IMR-90 (cell line): ENCODE data around the gene CHAT.

ENCODE experiments used
- CEBPB ChIP-seq: IDR thresholded peaks from 2 replicates; pipeline ENCODE4 v1.6.1; 2012; ENCODE audit warnings: low read depth, low read length, improper control_type of control experiment
- MAZ ChIP-seq: IDR thresholded peaks from 2 replicates; pipeline ENCODE4 v1.6.1; 2012; ENCODE audit warnings: low read depth, mild to moderate bottlenecking, low read length, improper control_type of control experiment, moderate library complexity, borderline replicate concordance
- TF ChIP-seq, protein P1 (sequence below): conservative IDR thresholded peaks from 2 replicates; pipeline ENCODE4 v1.5.1; 2012; ENCODE audit warnings: mild to moderate bottlenecking, low read depth, low read length, improper control_type of control experiment

DNA sequence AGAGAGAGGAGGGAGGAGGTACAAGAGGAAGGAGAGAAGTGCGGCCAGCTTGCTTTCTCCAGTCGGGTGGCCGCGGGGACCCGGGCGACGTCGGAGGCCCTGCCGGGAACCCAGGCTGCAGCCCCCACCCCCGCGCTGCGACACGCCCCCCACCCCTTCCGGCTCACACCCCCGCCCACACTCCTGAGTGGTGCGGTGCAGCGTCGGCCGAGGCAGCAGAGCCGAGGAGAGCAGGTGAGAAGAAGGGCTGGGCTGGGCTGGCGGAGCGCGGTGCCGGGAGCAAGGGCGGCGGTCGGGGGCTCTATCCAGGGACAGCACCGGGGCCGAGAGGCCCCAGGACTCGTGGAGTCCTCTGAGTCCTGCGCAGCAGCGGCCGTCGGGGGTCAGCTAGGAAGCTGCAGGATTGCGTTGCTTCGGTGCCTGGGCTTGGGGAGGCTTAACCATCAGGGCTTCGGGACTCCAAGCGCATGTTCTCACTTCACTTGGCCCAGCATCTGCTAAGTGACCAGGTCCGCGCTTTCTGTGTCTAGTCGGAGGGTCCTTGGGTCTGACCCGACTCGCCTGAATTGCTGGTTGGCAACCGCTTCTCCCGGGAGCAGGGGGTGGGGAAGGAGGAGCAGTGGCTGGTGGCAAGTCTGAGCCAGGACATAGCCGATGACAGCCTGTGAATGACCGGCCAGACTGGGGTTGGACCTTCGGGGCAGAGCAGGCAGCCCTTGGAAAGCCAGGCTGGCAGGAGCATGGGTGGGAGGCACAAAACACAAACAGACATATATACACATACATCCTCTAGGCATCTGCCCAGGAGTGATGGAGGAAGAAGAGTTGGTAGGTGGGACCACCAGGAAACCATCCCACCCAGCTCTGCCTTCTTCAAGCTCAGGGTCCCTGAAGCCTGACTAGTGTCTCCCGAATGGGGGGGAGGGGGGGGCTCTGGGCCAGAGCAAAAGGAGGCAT, 683 bp downstream of the CHAT start:
- TF ChIP-seq, protein P1, sequence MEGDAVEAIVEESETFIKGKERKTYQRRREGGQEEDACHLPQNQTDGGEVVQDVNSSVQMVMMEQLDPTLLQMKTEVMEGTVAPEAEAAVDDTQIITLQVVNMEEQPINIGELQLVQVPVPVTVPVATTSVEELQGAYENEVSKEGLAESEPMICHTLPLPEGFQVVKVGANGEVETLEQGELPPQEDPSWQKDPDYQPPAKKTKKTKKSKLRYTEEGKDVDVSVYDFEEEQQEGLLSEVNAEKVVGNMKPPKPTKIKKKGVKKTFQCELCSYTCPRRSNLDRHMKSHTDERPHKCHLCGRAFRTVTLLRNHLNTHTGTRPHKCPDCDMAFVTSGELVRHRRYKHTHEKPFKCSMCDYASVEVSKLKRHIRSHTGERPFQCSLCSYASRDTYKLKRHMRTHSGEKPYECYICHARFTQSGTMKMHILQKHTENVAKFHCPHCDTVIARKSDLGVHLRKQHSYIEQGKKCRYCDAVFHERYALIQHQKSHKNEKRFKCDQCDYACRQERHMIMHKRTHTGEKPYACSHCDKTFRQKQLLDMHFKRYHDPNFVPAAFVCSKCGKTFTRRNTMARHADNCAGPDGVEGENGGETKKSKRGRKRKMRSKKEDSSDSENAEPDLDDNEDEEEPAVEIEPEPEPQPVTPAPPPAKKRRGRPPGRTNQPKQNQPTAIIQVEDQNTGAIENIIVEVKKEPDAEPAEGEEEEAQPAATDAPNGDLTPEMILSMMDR = no peak
- no peak for TF ChIP-seq MAZ
- TF ChIP-seq CEBPB = no peak
